ENCODE measurements around the gene POLE.

The POLE gene

GRCh38 chr12:132677492-132677891 lies 9.7 kb downstream of the POLE start:
- DNase-seq (ENCODE audit: low read depth), result no peak

- no peak for DNase-seq (ENCODE audit: low read depth)
Observed at GRCh38 chr12:132675757-132676432, 11.2 kb downstream of the POLE start.

- DNase-seq (ENCODE audit: low read depth), result no peak
Observed at GRCh38 chr12:132674561-132674960, 12.6 kb downstream of the POLE start.

- DNase-seq (ENCODE audit: low read depth), result no peak
Observed at GRCh38 chr12:132673288-132674179, 13.6 kb downstream of the POLE start.

GRCh38 chr12:132672678-132673077 lies 14.5 kb downstream of the POLE start:
- no peak for DNase-seq (ENCODE audit: low read depth)

GRCh38 chr12:132672116-132672515 lies 15.0 kb downstream of the POLE start:
- DNase-seq (ENCODE audit: low read depth), result no peak

GRCh38 chr12:132669166-132669879 lies 17.8 kb downstream of the POLE start:
- no peak for DNase-seq (ENCODE audit: low read depth)

- DNase-seq (ENCODE audit: low read depth), result no peak
Observed at GRCh38 chr12:132668191-132669088, 18.7 kb downstream of the POLE start.

GRCh38 chr12:132665794-132666193 lies 21.3 kb downstream of the POLE start:
- DNase-seq (ENCODE audit: low read depth), result no peak

- DNase-seq (ENCODE audit: low read depth), result no peak
Observed at GRCh38 chr12:132665149-132665491, 22.0 kb downstream of the POLE start.

GRCh38 chr12:132664206-132665148 lies 22.7 kb downstream of the POLE start:
- DNase-seq (ENCODE audit: low read depth), result no peak

GRCh38 chr12:132662901-132663755 lies 24.0 kb downstream of the POLE start:
- no peak for DNase-seq (ENCODE audit: low read depth)

- DNase-seq (ENCODE audit: low read depth), result no peak
Observed at GRCh38 chr12:132661972-132662371, 25.2 kb downstream of the POLE start.

GRCh38 chr12:132660996-132661395 lies 26.1 kb downstream of the POLE start:
- no peak for DNase-seq (ENCODE audit: low read depth)

- no peak for DNase-seq (ENCODE audit: low read depth)
Observed at GRCh38 chr12:132660052-132660451, 27.1 kb downstream of the POLE start.

GRCh38 chr12:132659146-132659545 lies 28.0 kb downstream of the POLE start:
- no peak for DNase-seq (ENCODE audit: low read depth)

GRCh38 chr12:132658149-132658894 lies 28.8 kb downstream of the POLE start:
- no peak for DNase-seq (ENCODE audit: low read depth)

- DNase-seq (ENCODE audit: low read depth), result peak; percentile 11
Observed at GRCh38 chr12:132657004-132657727, 30.0 kb downstream of the POLE start.
